SIG-M5 treated with dmso at 0.1 percent for 504 hours (cell line): ENCODE measurements around the gene PIEZO2.

Experiments used
- DNase-seq: peaks from one replicate; lab custom pipeline; 2025; ENCODE audit not compliant: unreplicated experiment; lab: John Stamatoyannopoulos, UW

The PIEZO2 gene

GRCh38 chr18:10755855-10756254 is 393.5 kb downstream of the PIEZO2 start:
- no peak for DNase-seq

- DNase-seq: no peak
These were observed 395.2 kb downstream of the PIEZO2 start for GRCh38 chr18:10754128-10754527.

GRCh38 chr18:10752382-10752781 is 397.0 kb downstream of the PIEZO2 start:
- no peak for DNase-seq

GRCh38 chr18:10751653-10752052 is 397.7 kb downstream of the PIEZO2 start:
- DNase-seq: no peak

GRCh38 chr18:10750191-10751035 is 399.0 kb downstream of the PIEZO2 start:
- DNase-seq: no peak

GRCh38 chr18:10748641-10749040 is 400.7 kb downstream of the PIEZO2 start:
- DNase-seq: no peak

- no peak for DNase-seq
These were observed 403.4 kb downstream of the PIEZO2 start for GRCh38 chr18:10745971-10746370.

GRCh38 chr18:10745219-10745618 is 404.1 kb downstream of the PIEZO2 start:
- no peak for DNase-seq

- DNase-seq: no peak
These were observed 405.6 kb downstream of the PIEZO2 start for GRCh38 chr18:10743766-10744165.

- DNase-seq: no peak
These were observed 410.2 kb downstream of the PIEZO2 start for GRCh38 chr18:10739152-10739551.

GRCh38 chr18:10736984-10737383 is 412.4 kb downstream of the PIEZO2 start:
- DNase-seq: no peak

- no peak for DNase-seq
These were observed 416.4 kb downstream of the PIEZO2 start for GRCh38 chr18:10732990-10733389.

GRCh38 chr18:10727477-10727876 is 421.9 kb downstream of the PIEZO2 start:
- no peak for DNase-seq

GRCh38 chr18:10726198-10727068 is 422.9 kb downstream of the PIEZO2 start:
- no peak for DNase-seq

- no peak for DNase-seq
These were observed 424.7 kb downstream of the PIEZO2 start for GRCh38 chr18:10724666-10725065.

GRCh38 chr18:10723496-10723895 is 425.9 kb downstream of the PIEZO2 start:
- DNase-seq: no peak

- no peak for DNase-seq
These were observed 430.6 kb downstream of the PIEZO2 start for GRCh38 chr18:10718809-10719208.

- DNase-seq: no peak
These were observed 433.6 kb downstream of the PIEZO2 start for GRCh38 chr18:10715791-10716190.

GRCh38 chr18:10713409-10713808 is 436.0 kb downstream of the PIEZO2 start:
- no peak for DNase-seq

GRCh38 chr18:10707294-10707693 is 442.1 kb downstream of the PIEZO2 start:
- no peak for DNase-seq

- DNase-seq: no peak
These were observed 443.6 kb downstream of the PIEZO2 start for GRCh38 chr18:10705786-10706185.

GRCh38 chr18:10705291-10705690 is 444.1 kb downstream of the PIEZO2 start:
- no peak for DNase-seq
